GM23248 (cell line): ENCODE measurements around the gene RASSF8. TPM values are rescaled to one million over a fixed set of nuclear protein-coding genes. Genes with fewer than 3 reads are reported as not detected.

ENCODE experiments used
- DNase-seq: peaks from one replicate; pipeline ENCODE4 v3.0.0-alpha.2; 2015
- H2AFZ ChIP-seq: fragments of 200-600 bp; sonication (generic); 2 replicates; pipeline ENCODE4 v1.6.1; 2016; ENCODE audit warnings: antibody characterized with exemption
- H3F3A ChIP-seq: fragments of 200-600 bp; sonication (generic); 2 replicates; pipeline ENCODE4 v1.6.1; 2016; ENCODE audit warnings: mild to moderate bottlenecking, antibody characterized with exemption, mixed run types; ENCODE audit not compliant: insufficient read depth
- H3K27ac ChIP-seq: fragments of 200-600 bp; sonication (generic); 2 replicates; pipeline ENCODE4 v1.5.1; 2016; ENCODE audit warnings: mild to moderate bottlenecking
- H3K27me3 ChIP-seq: fragments of 200-600 bp; sonication (generic); replicated peaks from 2 replicates; pipeline ENCODE4 v1.6.1; 2016; ENCODE audit warnings: mild to moderate bottlenecking; ENCODE audit not compliant: insufficient read depth
- H3K36me3 ChIP-seq: fragments of 200-600 bp; sonication (generic); 2 replicates; pipeline ENCODE4 v1.6.1; 2016; ENCODE audit warnings: low read depth, mild to moderate bottlenecking
- H3K4me1 ChIP-seq: fragments of 200-600 bp; sonication (generic); 2 replicates; pipeline ENCODE4 v1.6.1; 2016; ENCODE audit warnings: mild to moderate bottlenecking; ENCODE audit not compliant: insufficient read depth
- H3K4me2 ChIP-seq: fragments of 200-600 bp; sonication (generic); one replicate; pipeline ENCODE4 v1.6.1; 2016; ENCODE audit warnings: mild to moderate bottlenecking; ENCODE audit not compliant: unreplicated experiment
- H3K4me3 ChIP-seq: fragments of 200-600 bp; sonication (generic); 2 replicates; pipeline ENCODE4 v1.5.1; 2016; ENCODE audit warnings: mild to moderate bottlenecking
- H3K79me2 ChIP-seq: fragments of 200-600 bp; sonication (generic); 2 replicates; pipeline ENCODE4 v1.6.1; 2016; ENCODE audit warnings: mild to moderate bottlenecking; ENCODE audit not compliant: insufficient read depth
- H3K9ac ChIP-seq: fragments of 200-600 bp; sonication (generic); 2 replicates; pipeline ENCODE4 v1.6.1; 2016; ENCODE audit warnings: mild to moderate bottlenecking
- H3K9me2 ChIP-seq: fragments of 200-600 bp; sonication (generic); 2 replicates; pipeline ENCODE4 v1.6.1; 2016; ENCODE audit warnings: mixed run types, mild to moderate bottlenecking, moderate library complexity; ENCODE audit not compliant: insufficient read depth
- H3K9me3 ChIP-seq: fragments of 200-600 bp; sonication (generic); one replicate; pipeline ENCODE4 v1.6.1; 2017; ENCODE audit warnings: low read depth
- H4K20me1 ChIP-seq: fragments of 200-600 bp; sonication (generic); 2 replicates; pipeline ENCODE4 v1.6.0; 2016; ENCODE audit not compliant: insufficient read depth
- EZH2 ChIP-seq: fragments of 200-600 bp; sonication (generic); IDR thresholded peaks from 2 replicates; pipeline ENCODE4 v1.6.1; 2018; ENCODE audit warnings: antibody characterized with exemption, mild to moderate bottlenecking; ENCODE audit not compliant: insufficient read depth, poor library complexity, severe bottlenecking
- EZH2phosphoT487 ChIP-seq: fragments of 200-600 bp; sonication (generic); IDR thresholded peaks from 2 replicates; pipeline ENCODE4 v1.6.1; 2018; ENCODE audit warnings: antibody characterized with exemption, moderate library complexity, mild to moderate bottlenecking, low read depth; ENCODE audit not compliant: insufficient read depth
- WGBS, 2 experiments: methylation state at CpG; one replicate each; pipeline ENCODE4 v1.1.6; 2015 to 2017; ENCODE audit warnings: low lambda C conversion rate in 2 of 2, low coverage in 1 of 2; ENCODE audit errors: missing lambda C conversion rate in 2 of 2; 5-methylcytosine and 5-hydroxymethylcytosine counted together
- in situ Hi-C: fragments of 300-500 bp; cut with MboI; formaldehyde crosslinking; loops from 2 replicates; pipeline ENCODE4 v1.15.0; 2020
- polyA plus RNA-seq: library from polyadenylated mRNA; unstranded; fragments of >200 nt; fragmentation: Nextera tagmentation; extraction: Ambion mirVana; gene quantifications from 2 replicates; pipeline ENCODE4 v1.2.1, GENCODE V29; 2016
- total RNA-seq: library from RNA; depleted of rRNA; stranded (reverse); fragments of >200 nt; shearing (Covaris generic); gene quantifications from 2 replicates; pipeline ENCODE4 v1.2.3, GENCODE V29; 2014

RASSF8 gene
- total and polyA plus RNA-seq, 2 experiments from 2014 or later, result 11.2 to 80.1 TPM

DNA sequence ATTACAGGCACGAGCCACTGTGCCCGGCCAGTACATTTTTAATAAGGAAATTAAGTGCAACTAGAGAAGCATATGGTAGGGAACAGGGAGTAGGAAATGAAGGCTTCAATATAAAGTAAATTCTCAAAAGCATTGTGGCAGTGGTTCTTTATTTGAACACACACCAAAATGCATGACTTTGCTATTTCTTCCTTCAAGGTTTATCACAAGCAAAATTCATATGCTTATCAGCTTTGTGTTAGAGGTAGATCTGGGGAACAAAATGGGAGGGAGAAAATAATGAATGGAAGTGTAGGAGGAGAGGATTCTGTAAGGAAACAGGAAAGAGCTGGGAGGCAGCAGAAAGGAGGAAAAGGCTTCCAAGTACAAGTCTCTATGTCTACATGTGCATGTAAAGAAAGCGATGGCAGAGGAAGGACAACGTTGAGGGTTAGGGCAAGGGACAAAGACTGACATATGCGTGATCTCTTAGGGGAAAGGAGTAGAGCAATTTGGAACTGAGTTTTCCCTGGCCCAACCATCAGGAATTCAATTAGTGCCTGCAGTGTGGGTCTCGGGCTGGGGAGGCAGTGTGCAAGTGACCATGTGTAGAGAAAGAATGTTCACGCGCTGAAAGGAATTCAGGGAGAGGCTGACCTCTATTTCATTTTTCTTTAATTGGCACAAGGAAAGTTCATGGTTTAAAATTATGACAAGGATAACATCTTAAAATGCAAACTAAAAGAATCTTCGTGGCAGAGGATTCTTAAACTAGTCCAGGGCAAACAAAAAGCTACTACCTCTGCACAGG lies 22.9 kb upstream of the RASSF8 start:
- in situ Hi-C loops, result no loop called here
- Histone ChIP-seq H3K27ac (no peak overlapping the region), H3K36me3 (no peaks in the 10 kb centered on the region), H3K9me2 (no peaks in the 10 kb centered on the region), H3K4me3 (no peak overlapping the region), H3K4me2 (no peak overlapping the region), H3K79me2 (no peaks in the 10 kb centered on the region), H4K20me1 (no peaks in the 10 kb centered on the region), H3K4me1 (no peaks in the 10 kb centered on the region), H2AFZ (no peak overlapping the region), H3K9me3 (no peaks in the 10 kb centered on the region), H3K9ac (no peak overlapping the region), H3K27me3 (no peaks in the 10 kb centered on the region), H3F3A (no peaks in the 10 kb centered on the region)
- TF ChIP-seq EZH2phosphoT487 (no peak), EZH2 (no peak)
- no peak for DNase-seq
- WGBS, 2 experiments, result 83 to 86% methylated on average over 9 of the region's 9 CpGs

DNA sequence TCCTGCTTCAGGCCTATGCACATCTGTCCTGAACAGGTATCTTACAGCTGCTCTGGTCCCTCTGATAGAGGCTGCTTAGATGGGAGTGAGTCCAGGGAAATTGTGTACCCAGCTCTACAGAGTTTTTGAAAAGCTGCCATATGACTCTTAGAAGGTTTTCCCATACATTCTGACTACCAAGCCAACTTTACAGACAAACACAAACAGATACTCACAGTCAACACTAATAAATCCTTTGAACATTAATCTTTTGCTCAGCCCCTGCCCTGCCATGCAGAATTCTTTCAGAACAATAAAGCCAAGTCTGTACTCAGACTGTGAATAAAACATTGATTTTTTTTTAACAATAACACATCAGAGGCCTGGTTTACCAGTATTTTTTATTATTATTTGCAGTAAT lies 21.4 kb upstream of the RASSF8 start:
- TF ChIP-seq EZH2phosphoT487 (no peak), EZH2 (no peak)
- Histone ChIP-seq H2AFZ (no peak overlapping the region), H3K27ac (no peak overlapping the region), H3F3A (no peaks in the 10 kb centered on the region), H3K4me1 (0 out of 2 replicates have a peak, but pooled peaks cover under 1% of the 10 kb centered on the region), H4K20me1 (no peaks in the 10 kb centered on the region), H3K9me2 (no peaks in the 10 kb centered on the region), H3K4me3 (no peak overlapping the region), H3K79me2 (no peaks in the 10 kb centered on the region), H3K9ac (no peak overlapping the region), H3K27me3 (no peaks in the 10 kb centered on the region), H3K9me3 (no peaks in the 10 kb centered on the region), H3K36me3 (no peaks in the 10 kb centered on the region), H3K4me2 (no peak overlapping the region)
- no peak for DNase-seq
- in situ Hi-C loops, result no loop called here

DNA sequence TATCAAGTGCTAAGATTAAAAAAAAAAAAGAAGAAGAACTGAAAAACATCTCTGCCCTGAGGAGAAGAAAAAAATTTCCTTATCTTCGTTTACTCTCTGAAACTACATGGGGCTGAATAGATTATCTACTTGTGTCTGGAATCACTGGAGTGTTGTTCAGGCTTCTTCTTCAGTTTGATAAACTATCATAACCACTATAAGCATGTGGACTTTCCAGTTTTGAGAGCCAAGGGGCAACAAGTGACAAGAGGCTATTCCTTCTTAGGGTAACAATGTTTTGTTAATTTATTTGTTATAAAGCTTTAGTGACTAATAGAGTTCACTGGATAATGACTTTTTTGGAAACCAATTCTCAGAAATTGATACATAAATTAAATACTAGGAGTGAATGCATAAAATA lies 19.9 kb upstream of the RASSF8 start:
- no peak overlapping the region for H3K4me3 ChIP-seq
- in situ Hi-C loops, result no loop called here
- TF ChIP-seq EZH2 (no peak), EZH2phosphoT487 (no peak)

DNA sequence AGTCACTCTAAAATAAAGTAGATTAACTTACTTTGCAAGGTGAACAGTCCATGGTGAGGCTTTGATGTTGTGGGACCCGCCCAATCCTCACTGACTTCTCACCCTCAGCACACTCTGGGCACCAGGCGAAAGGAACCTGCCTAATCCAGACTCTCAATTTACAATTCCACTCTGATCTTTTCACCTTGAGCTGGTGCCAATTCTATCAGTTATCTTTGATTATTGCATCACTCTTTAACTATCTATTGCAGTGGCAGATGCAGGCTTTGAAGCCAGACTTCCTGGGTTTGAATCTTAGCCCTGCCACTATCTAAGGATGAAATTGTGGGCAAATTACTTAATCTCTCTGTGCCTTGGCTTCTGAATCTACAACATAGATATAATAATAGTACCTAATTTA lies 18.9 kb upstream of the RASSF8 start:
- TF ChIP-seq EZH2phosphoT487, result no peak
- no peak for TF ChIP-seq EZH2
- H3K9ac ChIP-seq, result no peak overlapping the region
- H3K9me3 ChIP-seq, result peaks cover 3% of the 10 kb centered on the region
- no peak overlapping the region for H3K27ac ChIP-seq
- peaks cover 7% of the 10 kb centered on the region; the same call in 1 of the 2 replicates for H3K4me1 ChIP-seq
- no peaks in the 10 kb centered on the region for H3K9me2 ChIP-seq
- no peaks in the 10 kb centered on the region for H3K27me3 ChIP-seq
- no peak for DNase-seq
- in situ Hi-C loops, result no loop called here
- H3K4me3 ChIP-seq, result no peak overlapping the region
- no peaks in the 10 kb centered on the region for H3K36me3 ChIP-seq
- peaks cover 14% of the 10 kb centered on the region; the same call in 1 of the 2 replicates for H3F3A ChIP-seq
- H2AFZ ChIP-seq, result no peak overlapping the region
- no peaks in the 10 kb centered on the region for H3K79me2 ChIP-seq
- H4K20me1 ChIP-seq, result no peaks in the 10 kb centered on the region
- no peak overlapping the region for H3K4me2 ChIP-seq
- WGBS, 2 experiments, result 100% methylated on average over 2 of the region's 2 CpGs

More for the DNA sequence above, 19.9 kb upstream of the RASSF8 start:
- Histone ChIP-seq H3K27me3 (no peaks in the 10 kb centered on the region), H3K9me2 (no peaks in the 10 kb centered on the region), H3F3A (peaks cover 7% of the 10 kb centered on the region; the same call in 1 of the 2 replicates), H3K9ac (no peak overlapping the region), H3K27ac (no peak overlapping the region), H4K20me1 (no peaks in the 10 kb centered on the region), H3K9me3 (peaks cover 3% of the 10 kb centered on the region), H3K79me2 (no peaks in the 10 kb centered on the region), H3K36me3 (no peaks in the 10 kb centered on the region), H3K4me1 (peaks cover 7% of the 10 kb centered on the region; the same call in 1 of the 2 replicates), H3K4me2 (no peak overlapping the region), H2AFZ (no peak overlapping the region)
- DNase-seq, result no peak
- 45 to 50% methylated on average over 1 of the region's 1 CpG for WGBS, 2 experiments
